ENCODE data around the gene SNX3.
A peak's percentile ranks its signal among the peaks of the same experiment; 100 is the strongest.
"Not testable (repeated sequence)": the region's sequence is repeated elsewhere in the genome, so short reads cannot be mapped to it uniquely, and the experiment has no call there.

SNX3 gene

GRCh38 chr6:108260809-108261569 is at the start of gene SNX3:
Gene SNX3 (minus strand): TSS chr6:108261040. CDS start chr6:108260921, 119 bp downstream.
- peak; percentile 91 for DNase-seq

GRCh38 chr6:108309844-108310243 is 49.0 kb upstream of the SNX3 start:
- DNase-seq, result no peak

- DNase-seq, result not testable (repeated sequence)
Observed at GRCh38 chr6:108308641-108309040, 47.8 kb upstream of the SNX3 start.

- no peak for DNase-seq
Observed at GRCh38 chr6:108304646-108305045, 43.8 kb upstream of the SNX3 start.

GRCh38 chr6:108302386-108302785 is 41.5 kb upstream of the SNX3 start:
- DNase-seq, result no peak

- DNase-seq, result no peak
Observed at GRCh38 chr6:108295676-108296075, 34.8 kb upstream of the SNX3 start.

- peak; percentile 89 for DNase-seq
Observed at GRCh38 chr6:108294727-108295625, 34.1 kb upstream of the SNX3 start, which contains the start of gene AFG1L. Gene AFG1L (plus strand): TSS chr6:108295054. CDS start chr6:108295080, 26 bp downstream.

GRCh38 chr6:108294297-108294726 is 33.5 kb upstream of the SNX3 start:
- DNase-seq, result no peak

- DNase-seq, result no peak
Observed at GRCh38 chr6:108293527-108294296, 32.9 kb upstream of the SNX3 start.

GRCh38 chr6:108292561-108292960 is 31.7 kb upstream of the SNX3 start:
- DNase-seq, result not testable (repeated sequence)

GRCh38 chr6:108291091-108291490 is 30.3 kb upstream of the SNX3 start:
- no peak for DNase-seq

- DNase-seq, result no peak
Observed at GRCh38 chr6:108288742-108289141, 27.9 kb upstream of the SNX3 start.

- DNase-seq, result no peak
Observed at GRCh38 chr6:108287373-108287772, 26.5 kb upstream of the SNX3 start.

GRCh38 chr6:108286366-108286765 is 25.5 kb upstream of the SNX3 start:
- no peak for DNase-seq

- no peak for DNase-seq
Observed at GRCh38 chr6:108285381-108285780, 24.5 kb upstream of the SNX3 start.

GRCh38 chr6:108277831-108278230 is 17.0 kb upstream of the SNX3 start:
- no peak for DNase-seq

- no peak for DNase-seq
Observed at GRCh38 chr6:108277295-108277694, 16.5 kb upstream of the SNX3 start.

- no peak for DNase-seq
Observed at GRCh38 chr6:108275976-108276375, 15.1 kb upstream of the SNX3 start.

GRCh38 chr6:108274546-108274945 is 13.7 kb upstream of the SNX3 start:
- DNase-seq, result no peak

GRCh38 chr6:108269955-108270354 is 9.1 kb upstream of the SNX3 start:
- not testable (repeated sequence) for DNase-seq

- DNase-seq, result no peak
Observed at GRCh38 chr6:108268845-108269244, 8.0 kb upstream of the SNX3 start.

- DNase-seq, result no peak
Observed at GRCh38 chr6:108263371-108263770, 2.5 kb upstream of the SNX3 start.

All from activated CD4-positive, CD25-positive, alpha-beta regulatory T cell treated with anti-CD3 and anti-CD28 coated beads, Interleukin-2, amount 50 U/mL, for 72 hours (primary cell).